ENCODE data around the gene PTH2. TPM values are rescaled to one million over a fixed set of nuclear protein-coding genes. Genes with fewer than 3 reads are reported as not detected.
A peak's percentile ranks its signal among the peaks of the same experiment; 100 is the strongest.

The PTH2 gene
- total RNA-seq, 1 donor from 2014 or later, result not detected

- Histone ChIP-seq H3K27ac (ENCODE audit: low read depth, low read length) (peak within 1 kb of the TSS; percentile 55), H3K36me3 (ENCODE audit: control insufficient read depth in 3 of 3, insufficient read depth in 3 of 3, low read length in 3 of 3) (no peaks in the 10 kb centered on the region), H3K9me3 (ENCODE audit: control insufficient read depth in 3 of 3, low read length in 3 of 3) (no peaks in the 10 kb centered on the region), H3K4me1 (ENCODE audit: control insufficient read depth in 3 of 3, insufficient read depth in 3 of 3, low read length in 3 of 3) (peaks cover 4 to 18% (median 8%) of the 10 kb centered on the region in 3 donors), H3K27me3 (ENCODE audit: control insufficient read depth in 3 of 3, insufficient read depth in 3 of 3, low read length in 3 of 3) (peaks cover 54% of the 10 kb centered on the region in 3 donors), H3K9ac (ENCODE audit: low read depth in 1 of 3, low read length in 3 of 3) (peak within 1 kb of the TSS in 1 of 3 donors; percentile 60), H3K4me3 (ENCODE audit: low read length in 3 of 3) (peak within 1 kb of the TSS; percentile 36 to 59 (median 58))
Measured at GRCh38 chr19:49441210-49441959, 18.1 kb upstream of the PTH2 start, which contains the start of gene SLC17A7. TSS of gene SLC17A7 (minus strand) at chr19:49441527. CDS start at chr19:49441379, 148 bp downstream.

GRCh38 chr19:49440439-49441209 lies 17.4 kb upstream of the PTH2 start:
- peaks cover 60 to 62% (median 61%) of the 10 kb centered on the region in 3 donors for H3K27me3 ChIP-seq (ENCODE audit: control insufficient read depth in 3 of 3, insufficient read depth in 3 of 3, low read length in 3 of 3)
- H3K36me3 ChIP-seq (ENCODE audit: control insufficient read depth in 3 of 3, insufficient read depth in 3 of 3, low read length in 3 of 3), result no peaks in the 10 kb centered on the region
- H3K4me3 ChIP-seq (ENCODE audit: low read length in 3 of 3), result peak overlapping the region; percentile 36 to 59 (median 58)
- no peak overlapping the region for H3K27ac ChIP-seq (ENCODE audit: low read depth, low read length)
- no peaks in the 10 kb centered on the region for H3K9me3 ChIP-seq (ENCODE audit: control insufficient read depth in 3 of 3, low read length in 3 of 3)
- H3K9ac ChIP-seq (ENCODE audit: low read depth in 1 of 3, low read length in 3 of 3), result peak overlapping the region in 1 of 3 donors; percentile 60
- H3K4me1 ChIP-seq (ENCODE audit: control insufficient read depth in 3 of 3, insufficient read depth in 3 of 3, low read length in 3 of 3), result peaks cover 4 to 20% (median 8%) of the 10 kb centered on the region in 3 donors

GRCh38 chr19:49439836-49440235 lies 16.6 kb upstream of the PTH2 start:
- Histone ChIP-seq H3K36me3 (ENCODE audit: control insufficient read depth in 3 of 3, insufficient read depth in 3 of 3, low read length in 3 of 3) (no peaks in the 10 kb centered on the region), H3K27ac (ENCODE audit: low read depth, low read length) (no peak overlapping the region), H3K9ac (ENCODE audit: low read depth in 1 of 3, low read length in 3 of 3) (no peak overlapping the region), H3K9me3 (ENCODE audit: control insufficient read depth in 3 of 3, low read length in 3 of 3) (no peaks in the 10 kb centered on the region), H3K4me1 (ENCODE audit: control insufficient read depth in 3 of 3, insufficient read depth in 3 of 3, low read length in 3 of 3) (peaks cover 4 to 20% (median 8%) of the 10 kb centered on the region in 3 donors), H3K4me3 (ENCODE audit: low read length in 3 of 3) (peak overlapping the region in 1 of 3 donors; percentile 20), H3K27me3 (ENCODE audit: control insufficient read depth in 3 of 3, insufficient read depth in 3 of 3, low read length in 3 of 3) (peaks cover 67 to 70% (median 69%) of the 10 kb centered on the region in 3 donors)

- Histone ChIP-seq H3K27ac (ENCODE audit: low read depth, low read length) (no peak overlapping the region), H3K9ac (ENCODE audit: low read depth in 1 of 3, low read length in 3 of 3) (no peak overlapping the region)
Measured at GRCh38 chr19:49438261-49438660, 15.0 kb upstream of the PTH2 start.

GRCh38 chr19:49437231-49437630 lies 14.0 kb upstream of the PTH2 start:
- H3K36me3 ChIP-seq (ENCODE audit: control insufficient read depth in 3 of 3, insufficient read depth in 3 of 3, low read length in 3 of 3), result peaks cover 0 to 2% (median 0%) of the 10 kb centered on the region in 3 donors
- no peak overlapping the region for H3K27ac ChIP-seq (ENCODE audit: low read depth, low read length)
- H3K4me1 ChIP-seq (ENCODE audit: control insufficient read depth in 3 of 3, insufficient read depth in 3 of 3, low read length in 3 of 3), result peaks cover 4 to 10% (median 6%) of the 10 kb centered on the region in 3 donors
- H3K9ac ChIP-seq (ENCODE audit: low read depth in 1 of 3, low read length in 3 of 3), result no peak overlapping the region
- H3K27me3 ChIP-seq (ENCODE audit: control insufficient read depth in 3 of 3, insufficient read depth in 3 of 3, low read length in 3 of 3), result peaks cover 89 to 91% (median 90%) of the 10 kb centered on the region in 3 donors
- H3K9me3 ChIP-seq (ENCODE audit: control insufficient read depth in 3 of 3, low read length in 3 of 3), result no peaks in the 10 kb centered on the region
- no peak overlapping the region for H3K4me3 ChIP-seq (ENCODE audit: low read length in 3 of 3)

More at GRCh38 chr19:49438261-49438660, 15.0 kb upstream of the PTH2 start:
- peaks cover 82% of the 10 kb centered on the region in 3 donors for H3K27me3 ChIP-seq (ENCODE audit: control insufficient read depth in 3 of 3, insufficient read depth in 3 of 3, low read length in 3 of 3)
- H3K4me3 ChIP-seq (ENCODE audit: low read length in 3 of 3), result no peak overlapping the region
- no peaks in the 10 kb centered on the region for H3K9me3 ChIP-seq (ENCODE audit: control insufficient read depth in 3 of 3, low read length in 3 of 3)
- peaks cover 4 to 16% (median 6%) of the 10 kb centered on the region in 3 donors for H3K4me1 ChIP-seq (ENCODE audit: control insufficient read depth in 3 of 3, insufficient read depth in 3 of 3, low read length in 3 of 3)
- peaks cover 0 to 2% (median 0%) of the 10 kb centered on the region in 3 donors for H3K36me3 ChIP-seq (ENCODE audit: control insufficient read depth in 3 of 3, insufficient read depth in 3 of 3, low read length in 3 of 3)

DNA sequence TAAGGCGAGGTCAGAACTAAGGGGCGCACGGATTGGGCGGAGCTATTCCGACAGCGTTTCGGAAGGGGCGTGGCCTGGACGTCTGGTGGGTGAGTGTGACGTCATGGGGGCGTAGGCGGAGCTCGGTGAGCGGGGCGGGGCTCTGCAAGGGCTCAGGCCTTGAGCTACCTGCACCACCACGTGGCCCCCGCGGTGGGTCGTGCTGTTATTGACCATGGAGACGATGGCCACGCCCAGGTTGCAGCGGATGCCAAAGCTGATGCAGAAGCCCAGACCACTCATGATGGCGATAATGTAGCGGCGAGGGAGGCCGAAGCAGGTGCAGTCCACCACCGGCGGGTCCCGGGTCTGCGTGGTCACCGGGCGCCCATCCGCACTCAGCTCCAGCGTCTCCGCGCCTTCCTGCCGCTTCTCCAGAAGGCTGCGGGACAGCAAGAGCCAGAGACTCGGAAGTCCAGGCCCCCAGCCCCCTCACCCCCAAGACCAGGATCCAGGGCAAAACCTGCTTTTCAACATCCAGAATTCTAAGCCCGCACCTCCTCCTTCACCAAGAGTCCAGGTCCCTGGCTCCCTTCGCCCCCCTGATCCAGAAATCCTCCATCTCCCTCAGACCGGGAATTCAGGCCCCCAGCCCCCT lies 13.3 kb upstream of the PTH2 start:
- Histone ChIP-seq H3K4me3 (ENCODE audit: low read length in 3 of 3) (no peak overlapping the region), H3K4me1 (ENCODE audit: control insufficient read depth in 3 of 3, insufficient read depth in 3 of 3, low read length in 3 of 3) (peaks cover 0 to 8% (median 6%) of the 10 kb centered on the region in 3 donors), H3K27ac (ENCODE audit: low read depth, low read length) (no peak overlapping the region), H3K27me3 (ENCODE audit: control insufficient read depth in 3 of 3, insufficient read depth in 3 of 3, low read length in 3 of 3) (peaks cover 88 to 92% (median 91%) of the 10 kb centered on the region in 3 donors), H3K9me3 (ENCODE audit: control insufficient read depth in 3 of 3, low read length in 3 of 3) (no peaks in the 10 kb centered on the region), H3K36me3 (ENCODE audit: control insufficient read depth in 3 of 3, insufficient read depth in 3 of 3, low read length in 3 of 3) (peaks cover 0 to 2% (median 0%) of the 10 kb centered on the region in 3 donors), H3K9ac (ENCODE audit: low read depth in 1 of 3, low read length in 3 of 3) (no peak overlapping the region)

DNA sequence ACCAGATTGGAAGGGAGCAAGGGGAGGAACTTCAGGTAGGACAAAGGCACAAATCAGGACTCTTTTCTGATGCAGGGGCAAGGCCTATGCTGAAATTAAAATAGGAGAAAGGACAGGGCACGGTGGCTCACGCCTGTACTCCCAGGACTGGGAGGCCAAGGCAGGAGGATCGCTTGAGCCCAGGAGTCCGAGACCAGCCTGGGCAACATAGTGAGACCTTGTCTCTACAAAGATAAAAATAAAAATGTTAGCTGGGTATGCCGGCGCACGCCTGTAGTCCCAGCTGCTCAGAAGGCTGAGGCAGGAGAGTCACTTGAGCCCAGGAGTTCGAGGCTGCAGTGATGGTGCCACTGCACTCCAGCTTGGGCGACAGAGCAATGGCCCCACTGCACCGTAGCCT lies 12.4 kb upstream of the PTH2 start:
- H3K9me3 ChIP-seq (ENCODE audit: control insufficient read depth in 3 of 3, low read length in 3 of 3), result no peaks in the 10 kb centered on the region
- H3K36me3 ChIP-seq (ENCODE audit: control insufficient read depth in 3 of 3, insufficient read depth in 3 of 3, low read length in 3 of 3), result peaks cover 0 to 2% (median 0%) of the 10 kb centered on the region in 3 donors
- H3K9ac ChIP-seq (ENCODE audit: low read depth in 1 of 3, low read length in 3 of 3), result no peak overlapping the region
- H3K27me3 ChIP-seq (ENCODE audit: control insufficient read depth in 3 of 3, insufficient read depth in 3 of 3, low read length in 3 of 3), result peaks cover 91 to 94% (median 94%) of the 10 kb centered on the region in 3 donors
- H3K4me1 ChIP-seq (ENCODE audit: control insufficient read depth in 3 of 3, insufficient read depth in 3 of 3, low read length in 3 of 3), result peaks cover 0 to 8% (median 4%) of the 10 kb centered on the region in 3 donors
- no peak overlapping the region for H3K4me3 ChIP-seq (ENCODE audit: low read length in 3 of 3)
- H3K27ac ChIP-seq (ENCODE audit: low read depth, low read length), result no peak overlapping the region

GRCh38 chr19:49434907-49435583 lies 11.8 kb upstream of the PTH2 start:
- Histone ChIP-seq H3K4me1 (ENCODE audit: control insufficient read depth in 3 of 3, insufficient read depth in 3 of 3, low read length in 3 of 3) (peaks cover 0 to 7% (median under 1%) of the 10 kb centered on the region in 3 donors), H3K9me3 (ENCODE audit: control insufficient read depth in 3 of 3, low read length in 3 of 3) (no peaks in the 10 kb centered on the region), H3K4me3 (ENCODE audit: low read length in 3 of 3) (no peak overlapping the region), H3K27me3 (ENCODE audit: control insufficient read depth in 3 of 3, insufficient read depth in 3 of 3, low read length in 3 of 3) (peaks cover 90 to 94% (median 91%) of the 10 kb centered on the region in 3 donors), H3K36me3 (ENCODE audit: control insufficient read depth in 3 of 3, insufficient read depth in 3 of 3, low read length in 3 of 3) (peaks cover 0 to 2% (median 0%) of the 10 kb centered on the region in 3 donors), H3K9ac (ENCODE audit: low read depth in 1 of 3, low read length in 3 of 3) (no peak overlapping the region), H3K27ac (ENCODE audit: low read depth, low read length) (no peak overlapping the region)

DNA sequence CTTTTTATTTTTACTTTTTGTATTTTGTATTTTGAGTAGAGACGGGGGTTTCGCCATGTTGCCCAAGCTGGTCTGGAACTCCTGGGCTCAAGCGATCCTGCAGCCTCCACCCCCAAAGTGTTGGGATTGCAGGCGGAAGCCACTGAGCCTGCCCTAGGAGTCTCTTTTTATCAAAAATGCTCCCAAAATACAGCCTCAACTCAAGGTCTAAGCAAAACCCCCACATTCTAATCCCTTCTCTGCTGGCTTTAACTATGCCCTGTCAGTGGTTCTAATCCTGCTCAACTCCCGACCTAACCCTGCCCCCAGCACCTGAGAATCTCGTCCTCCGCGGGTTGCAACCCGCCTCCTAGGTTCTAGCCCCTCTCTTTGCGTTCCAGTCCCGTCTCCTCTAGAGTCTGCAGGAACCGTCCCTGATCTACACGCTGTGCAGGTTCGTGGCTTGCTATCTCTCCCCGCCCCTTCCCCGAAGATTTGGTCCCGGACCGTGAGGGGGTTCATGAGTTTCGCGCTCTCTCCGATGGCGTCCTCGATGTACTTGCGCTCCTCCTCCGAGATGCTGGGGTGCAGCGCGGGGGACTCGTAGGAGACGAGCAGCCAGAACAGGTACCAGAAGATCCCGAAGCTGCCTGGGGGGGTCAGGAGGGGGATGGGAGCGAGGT lies 10.1 kb upstream of the PTH2 start:
- Histone ChIP-seq H3K4me1 (ENCODE audit: control insufficient read depth in 3 of 3, insufficient read depth in 3 of 3, low read length in 3 of 3) (peaks cover 0 to 4% (median 0%) of the 10 kb centered on the region in 3 donors), H3K4me3 (ENCODE audit: low read length in 3 of 3) (no peak overlapping the region), H3K27ac (ENCODE audit: low read depth, low read length) (no peak overlapping the region), H3K9ac (ENCODE audit: low read depth in 1 of 3, low read length in 3 of 3) (no peak overlapping the region), H3K9me3 (ENCODE audit: control insufficient read depth in 3 of 3, low read length in 3 of 3) (no peaks in the 10 kb centered on the region), H3K36me3 (ENCODE audit: control insufficient read depth in 3 of 3, insufficient read depth in 3 of 3, low read length in 3 of 3) (peaks cover 0 to 2% (median 0%) of the 10 kb centered on the region in 3 donors), H3K27me3 (ENCODE audit: control insufficient read depth in 3 of 3, insufficient read depth in 3 of 3, low read length in 3 of 3) (peaks cover 81 to 93% (median 91%) of the 10 kb centered on the region in 3 donors)
